GM21717 (cell line): ENCODE data around the gene TMCO4.
"Not testable (repeated sequence)": the region's sequence is repeated elsewhere in the genome, so short reads cannot be mapped to it uniquely, and the experiment has no call there.

ENCODE experiments used
- ATAC-seq: cut with Tn5 transposase; IDR thresholded peaks from one replicate; pipeline ENCODE4 v1.9.1; 2021; ENCODE audit warnings: mild to moderate bottlenecking, moderate library complexity; ENCODE audit not compliant: unreplicated experiment

Gene TMCO4

GRCh38 chr1:19799230-19800075, at the start of gene TMCO4:
Gene TMCO4, minus strand, starts transcription at chr1:19799916. Its CDS starts 19,158 bp downstream, at chr1:19780758.
- ATAC-seq = peak; percentile 73

GRCh38 chr1:19849307-19849706, 49.6 kb upstream of the TMCO4 start:
- ATAC-seq = not testable (repeated sequence)

- ATAC-seq = not testable (repeated sequence)
Measured at GRCh38 chr1:19847334-19847733, 47.6 kb upstream of the TMCO4 start.

GRCh38 chr1:19846338-19846737, 46.6 kb upstream of the TMCO4 start:
- no peak for ATAC-seq

- no peak for ATAC-seq
Measured at GRCh38 chr1:19845555-19845954, 45.8 kb upstream of the TMCO4 start.

DNA sequence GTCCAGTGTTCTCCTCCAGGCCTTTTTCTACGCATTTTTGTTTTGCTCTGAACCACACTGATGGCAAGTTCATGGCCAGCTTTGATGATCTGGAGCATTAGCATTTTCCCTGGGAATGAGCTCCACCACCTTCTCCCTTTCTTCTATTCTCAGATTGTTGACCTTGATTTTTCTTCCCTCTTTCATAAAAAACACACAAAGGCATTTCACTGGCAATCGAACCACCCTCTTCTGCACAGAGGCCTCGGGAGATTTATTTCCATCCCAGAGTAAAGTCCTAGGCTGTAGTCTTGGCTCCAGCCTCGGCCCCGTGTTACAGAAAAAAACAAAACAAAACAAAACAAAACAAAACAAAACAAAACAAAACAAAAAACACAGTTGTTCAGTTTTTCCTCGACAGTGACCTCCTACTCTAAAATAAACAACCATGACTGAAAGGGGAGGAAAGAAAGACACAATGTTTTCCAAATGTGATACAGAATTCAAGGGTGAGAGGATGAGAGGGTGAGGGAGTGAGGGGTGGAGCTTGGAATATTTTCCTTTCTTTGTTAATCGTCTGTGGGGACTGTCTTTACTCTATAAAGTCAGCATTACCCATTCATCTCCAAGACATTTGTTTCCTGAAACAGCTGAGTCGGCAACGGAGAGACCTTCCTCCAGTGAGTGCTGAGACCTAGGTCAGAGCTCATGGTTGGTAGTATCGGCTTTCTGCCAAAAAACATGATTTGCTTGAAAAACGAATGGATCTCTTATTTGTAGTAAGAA, 45.2 kb upstream of the TMCO4 start:
- no peak for ATAC-seq

DNA sequence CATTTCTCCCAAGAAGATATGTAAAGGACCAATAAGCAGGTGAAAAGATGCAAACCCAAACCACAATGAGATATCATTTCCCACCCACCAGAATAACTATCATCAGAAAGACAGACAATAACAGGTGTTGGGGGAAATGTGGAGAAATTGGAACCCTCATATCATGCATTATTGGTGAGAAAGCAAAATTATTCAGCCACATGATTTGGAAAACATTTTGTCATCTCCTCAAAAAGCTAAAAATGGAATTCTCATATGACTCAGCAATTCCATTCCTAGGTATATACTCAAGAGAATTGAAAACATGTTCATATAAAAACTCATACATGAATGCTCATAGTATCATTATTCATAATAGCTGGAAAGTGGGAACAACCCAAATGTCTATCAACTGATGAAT, 40.5 kb upstream of the TMCO4 start:
- ATAC-seq = no peak

DNA sequence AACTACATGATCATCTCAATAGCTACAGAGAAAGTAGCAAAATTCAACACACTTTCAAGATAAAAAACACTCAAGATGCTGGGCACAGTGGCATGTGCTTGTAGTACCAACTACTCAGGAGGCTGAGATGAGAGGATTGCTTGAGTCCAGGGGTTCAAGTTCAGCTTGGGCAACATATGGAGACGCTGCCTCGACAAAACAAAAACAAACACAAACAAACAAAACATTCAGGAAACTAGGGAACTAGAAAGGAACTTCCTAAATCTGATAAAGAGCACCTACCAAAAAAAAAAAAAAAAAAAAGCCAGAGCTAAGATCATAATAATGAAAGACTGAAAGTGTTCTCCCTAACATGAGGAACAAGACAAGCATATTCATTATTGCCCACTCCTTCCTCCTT, 38.1 kb upstream of the TMCO4 start:
- no peak for ATAC-seq

DNA sequence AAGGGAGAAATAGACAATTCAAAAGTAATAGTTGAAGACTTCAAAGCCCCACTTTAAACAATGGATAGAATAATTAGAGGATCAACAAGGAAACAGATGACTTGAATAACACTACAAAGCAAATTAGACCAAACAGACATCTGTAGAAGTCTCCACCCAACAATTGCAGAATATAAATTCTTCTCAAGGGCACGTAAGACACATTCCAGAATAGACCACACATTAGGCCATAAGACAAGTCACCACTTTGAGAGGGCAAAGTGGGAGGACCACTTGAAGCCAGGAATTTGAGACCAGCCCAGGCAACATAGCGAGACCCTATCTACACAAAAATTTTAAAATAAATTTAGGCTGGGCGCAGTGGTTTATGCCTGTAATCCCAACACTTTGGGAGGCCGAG, 35.9 kb upstream of the TMCO4 start:
- ATAC-seq = no peak

DNA sequence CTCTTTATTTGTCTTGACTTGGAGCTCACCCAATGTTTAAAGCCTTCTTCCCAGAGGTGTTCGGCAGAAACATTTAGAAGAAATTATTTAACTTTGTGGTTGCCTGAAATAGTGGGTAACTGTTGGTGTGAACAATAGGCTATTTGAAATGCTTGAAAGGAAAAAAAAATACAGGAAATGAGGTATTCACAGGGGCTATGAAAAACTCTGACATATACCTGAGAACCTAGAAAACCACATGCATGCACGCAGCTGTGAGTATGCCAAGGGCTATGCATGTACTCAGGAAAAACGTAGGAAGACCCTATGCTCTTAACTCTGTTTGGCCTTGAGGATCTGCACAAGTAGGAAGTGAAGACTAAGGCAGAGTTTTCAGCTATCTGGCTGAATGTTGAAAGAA, 31.7 kb upstream of the TMCO4 start:
- no peak for ATAC-seq

DNA sequence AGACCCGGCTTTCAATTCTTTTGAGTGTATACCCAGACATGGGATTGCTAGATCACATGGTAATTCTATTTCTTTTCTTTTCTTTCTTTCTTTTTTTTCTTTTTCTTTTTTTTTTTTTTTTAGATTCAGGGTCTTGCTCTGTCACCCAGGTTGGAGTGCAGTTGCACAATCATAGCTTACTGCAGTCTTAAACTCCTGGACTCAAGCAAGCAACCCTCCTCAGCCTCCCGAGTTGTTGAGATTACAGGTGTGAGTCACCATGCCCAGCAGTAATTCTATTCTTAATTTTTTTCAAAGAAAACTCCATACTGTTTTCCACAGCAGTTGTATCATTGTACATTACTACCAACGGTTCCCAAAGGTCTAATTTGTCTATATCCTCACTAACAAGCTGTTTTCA, 28.8 kb upstream of the TMCO4 start:
- no peak for ATAC-seq

GRCh38 chr1:19825298-19825697, 25.6 kb upstream of the TMCO4 start:
- no peak for ATAC-seq

- no peak for ATAC-seq
Measured at GRCh38 chr1:19824541-19824940, 24.8 kb upstream of the TMCO4 start.

GRCh38 chr1:19824036-19824435, 24.3 kb upstream of the TMCO4 start:
- no peak for ATAC-seq

DNA sequence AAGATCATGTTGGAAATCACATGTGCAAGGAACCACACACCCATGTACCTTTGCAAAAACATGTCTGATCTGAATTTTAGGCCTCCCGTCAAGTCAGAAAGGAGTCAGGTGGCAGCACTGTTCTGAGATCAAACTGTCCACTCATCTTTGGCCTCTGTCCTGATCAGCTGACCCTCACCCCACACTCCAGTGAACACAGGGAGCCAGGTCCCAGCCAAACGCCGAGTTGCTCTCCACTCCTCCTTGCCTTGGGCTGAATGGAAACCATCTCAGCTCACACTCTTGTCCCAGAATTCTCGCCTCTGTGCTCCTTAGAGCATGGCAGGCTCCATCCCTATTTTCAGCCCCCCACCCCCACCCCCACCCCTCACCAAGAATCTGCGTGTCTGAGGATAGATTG, 20.0 kb upstream of the TMCO4 start:
- ATAC-seq = no peak

DNA sequence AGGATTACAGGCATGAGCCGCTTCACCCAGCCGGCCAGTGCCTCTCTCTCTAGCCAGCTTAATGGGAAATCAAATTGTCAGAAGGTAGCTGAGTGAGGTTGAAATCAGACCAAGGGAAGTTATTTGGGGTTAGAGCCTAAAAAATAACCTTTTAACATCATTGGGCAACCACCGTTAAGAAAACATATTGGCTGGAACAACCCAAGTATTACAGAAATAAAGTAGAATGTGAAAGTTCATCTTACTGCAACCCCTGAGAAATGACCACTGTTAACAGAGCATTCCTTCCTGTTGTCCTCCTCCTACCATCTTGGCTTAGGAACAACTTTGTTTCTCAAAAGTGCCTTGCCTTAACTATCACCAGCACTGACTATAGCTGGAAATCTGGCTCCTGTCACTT, 18.6 kb upstream of the TMCO4 start:
- no peak for ATAC-seq

GRCh38 chr1:19817160-19817559, 17.4 kb upstream of the TMCO4 start:
- ATAC-seq = no peak

DNA sequence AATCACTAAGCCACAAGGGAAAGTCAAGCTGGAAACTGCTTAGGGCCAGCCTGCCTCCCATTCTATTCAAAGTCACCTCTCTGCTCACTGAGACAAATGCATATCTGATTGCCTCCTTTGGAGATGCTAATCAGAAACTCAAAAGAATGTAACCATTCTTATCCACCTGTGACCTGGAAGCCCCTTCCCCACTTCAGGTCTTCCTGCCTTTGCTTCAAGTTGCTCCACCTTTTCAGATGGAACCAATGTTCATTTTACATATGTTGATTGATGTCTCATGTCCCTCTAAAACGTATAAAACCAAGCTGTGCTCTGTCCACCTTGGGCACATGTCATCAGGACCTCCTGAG, 17.0 kb upstream of the TMCO4 start:
- not testable (repeated sequence) for ATAC-seq

DNA sequence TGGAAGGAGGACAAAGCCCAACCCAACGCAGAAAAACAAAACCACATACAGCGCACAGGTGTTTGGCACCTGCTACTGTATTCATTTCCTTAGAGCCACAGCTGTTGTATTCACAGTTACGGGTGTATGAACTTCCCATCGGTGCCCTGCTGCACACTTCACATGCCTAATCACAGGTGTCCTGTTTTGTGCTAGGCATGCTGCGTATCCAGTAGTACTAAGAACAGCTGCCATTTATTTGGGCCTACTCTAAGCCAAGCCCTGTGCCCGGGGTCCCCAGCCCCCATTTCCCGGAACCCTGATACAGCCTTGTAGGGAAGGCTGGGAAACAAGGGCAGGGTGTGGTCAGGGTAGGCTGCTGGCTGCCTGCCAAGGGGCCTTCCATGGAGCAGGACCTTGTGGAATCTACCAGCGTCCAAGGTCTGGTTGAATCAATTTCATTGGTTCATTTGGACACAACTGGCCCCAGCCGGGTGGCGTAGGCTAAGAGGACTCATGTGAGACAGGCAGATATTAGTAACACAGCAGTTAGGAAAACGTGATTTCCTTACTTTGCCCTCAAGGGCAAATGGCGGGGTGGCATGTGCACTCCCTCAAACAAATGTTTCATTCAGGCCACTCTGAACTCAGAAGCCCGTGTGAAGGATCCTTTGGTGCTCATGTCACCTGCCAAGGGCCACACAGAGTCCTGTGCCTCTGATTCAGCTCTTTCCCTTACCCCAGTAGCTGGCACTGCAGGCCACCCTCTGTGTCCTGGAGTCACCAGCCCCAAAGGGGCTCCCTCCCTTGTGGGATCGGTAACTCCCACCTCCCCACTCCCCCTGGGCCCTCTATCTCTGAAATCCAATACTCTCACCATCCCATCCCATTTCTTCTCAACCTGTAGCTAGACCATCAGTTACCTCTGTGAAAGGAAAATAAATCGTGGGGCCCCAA, 16.4 kb upstream of the TMCO4 start:
- no peak for ATAC-seq

DNA sequence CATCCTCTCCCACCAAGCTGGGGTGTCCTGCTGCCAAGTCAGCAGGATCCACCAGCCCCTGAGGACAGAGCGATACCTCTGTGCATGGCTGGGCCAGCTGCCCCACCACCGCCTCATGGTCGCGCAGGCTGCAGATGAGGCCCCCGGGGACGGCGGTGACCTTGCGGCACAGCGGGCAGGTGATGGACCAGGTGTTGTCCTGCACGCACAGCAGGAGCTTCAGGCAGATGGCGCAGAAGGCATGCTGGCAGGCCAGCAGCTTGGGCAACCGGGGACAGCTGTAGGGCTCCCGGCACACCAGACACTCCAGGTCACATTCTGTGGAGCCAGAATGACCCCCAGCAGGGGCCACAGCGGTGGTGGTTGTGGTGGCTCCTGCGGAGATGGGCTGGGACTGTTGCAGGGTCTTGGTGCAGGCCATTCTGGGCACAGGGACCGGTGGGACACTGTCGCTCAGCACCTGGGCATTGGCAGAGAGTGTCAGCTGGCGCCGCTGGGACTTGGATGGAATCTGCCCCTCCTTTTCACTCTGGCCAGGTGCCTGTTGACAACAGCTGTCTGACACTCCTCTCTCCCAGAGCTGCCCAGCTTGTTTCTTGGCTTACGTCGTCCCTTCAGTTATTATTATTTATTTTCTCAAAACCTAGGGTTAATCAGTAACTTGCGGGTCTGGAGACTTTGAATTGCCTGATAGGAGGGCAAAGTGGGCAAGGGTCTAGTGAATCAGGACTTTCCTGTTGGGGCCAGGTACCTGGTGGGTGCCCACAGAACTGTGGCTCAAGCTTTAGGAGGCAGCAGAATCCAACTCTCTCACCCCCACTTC, 15.2 kb upstream of the TMCO4 start, which contains the start of gene RNF186:
TSS of gene RNF186 (minus strand) at position 603 of the 823 bp plus-strand sequence. CDS start at position 421, 182 bp downstream.
- ATAC-seq = no peak
